ENCODE data around the gene ZFYVE28.

DNA sequence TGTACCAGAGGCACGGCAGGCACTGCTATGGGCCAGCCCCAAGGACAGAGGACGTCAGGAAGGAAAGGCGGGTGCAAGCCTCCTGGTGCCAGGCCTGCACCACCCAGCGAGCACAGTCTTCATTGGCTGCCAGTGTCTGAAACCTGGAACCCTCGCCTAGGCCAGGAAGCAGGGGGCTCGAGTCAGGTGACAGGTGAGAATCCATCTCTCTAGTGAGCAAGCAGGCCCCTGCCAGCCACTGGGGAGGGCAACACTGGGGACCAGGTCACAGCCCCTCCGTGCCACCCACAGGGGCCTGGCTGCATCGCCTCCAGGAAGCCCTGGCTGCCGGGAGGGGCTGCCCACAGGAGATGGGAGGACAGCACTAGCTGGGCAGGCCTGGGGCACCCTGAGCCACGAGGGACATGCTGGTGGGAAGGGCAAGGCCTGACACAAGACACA, 169.6 kb downstream of the ZFYVE28 start:
- TF ChIP-seq, protein P1, sequence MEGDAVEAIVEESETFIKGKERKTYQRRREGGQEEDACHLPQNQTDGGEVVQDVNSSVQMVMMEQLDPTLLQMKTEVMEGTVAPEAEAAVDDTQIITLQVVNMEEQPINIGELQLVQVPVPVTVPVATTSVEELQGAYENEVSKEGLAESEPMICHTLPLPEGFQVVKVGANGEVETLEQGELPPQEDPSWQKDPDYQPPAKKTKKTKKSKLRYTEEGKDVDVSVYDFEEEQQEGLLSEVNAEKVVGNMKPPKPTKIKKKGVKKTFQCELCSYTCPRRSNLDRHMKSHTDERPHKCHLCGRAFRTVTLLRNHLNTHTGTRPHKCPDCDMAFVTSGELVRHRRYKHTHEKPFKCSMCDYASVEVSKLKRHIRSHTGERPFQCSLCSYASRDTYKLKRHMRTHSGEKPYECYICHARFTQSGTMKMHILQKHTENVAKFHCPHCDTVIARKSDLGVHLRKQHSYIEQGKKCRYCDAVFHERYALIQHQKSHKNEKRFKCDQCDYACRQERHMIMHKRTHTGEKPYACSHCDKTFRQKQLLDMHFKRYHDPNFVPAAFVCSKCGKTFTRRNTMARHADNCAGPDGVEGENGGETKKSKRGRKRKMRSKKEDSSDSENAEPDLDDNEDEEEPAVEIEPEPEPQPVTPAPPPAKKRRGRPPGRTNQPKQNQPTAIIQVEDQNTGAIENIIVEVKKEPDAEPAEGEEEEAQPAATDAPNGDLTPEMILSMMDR (IDR thresholded peaks at IDR 0.05), result no peak
- TF ChIP-seq POLR2A (IDR thresholded peaks at IDR 0.05), result no peak
